Liver (tissue), 9 donors: ENCODE results near the gene ADAP1. TPM values are rescaled to one million over a fixed set of nuclear protein-coding genes. Genes with fewer than 3 reads are reported as not detected.

Source experiments
- DNase-seq: peaks from one replicate; pipeline ENCODE4 v3.0.0-alpha.2; 2017; ENCODE audit warnings: low spot score
- H3K27ac ChIP-seq, 2 donors: one replicate each; pipeline ENCODE4 v1.7.0; 2013; ENCODE audit warnings: inconsistent platforms in 2 of 2, low read length in 2 of 2, control low read depth in 1 of 2, low read depth in 1 of 2, mild to moderate bottlenecking in 1 of 2
- H3K27me3 ChIP-seq, 4 donors: one replicate each; pipeline versions ENCODE4 v1.6.1 to v1.7.0; 2013; ENCODE audit warnings: low read length in 3 of 4, inconsistent platforms in 1 of 4, mild to moderate bottlenecking in 1 of 4, moderate library complexity in 1 of 4; ENCODE audit not compliant: control insufficient read depth in 4 of 4, insufficient read depth in 4 of 4
- H3K36me3 ChIP-seq, 4 donors: one replicate each; pipeline versions ENCODE4 v1.6.1 to v1.7.0; 2013; ENCODE audit warnings: low read length in 3 of 4, mild to moderate bottlenecking in 3 of 4, low read depth in 1 of 4, moderate library complexity in 1 of 4; ENCODE audit not compliant: control insufficient read depth in 4 of 4, insufficient read depth in 3 of 4
- H3K4me1 ChIP-seq, 4 donors: one replicate each; pipeline versions ENCODE4 v1.6.1 to v1.7.0; 2013; ENCODE audit warnings: low read length in 3 of 4, mild to moderate bottlenecking in 3 of 4, moderate library complexity in 1 of 4; ENCODE audit not compliant: control insufficient read depth in 4 of 4, insufficient read depth in 4 of 4
- H3K4me3 ChIP-seq, 3 donors: one replicate each; pipeline versions ENCODE4 v1.6.1 to v1.7.0; 2013; ENCODE audit warnings: low read length in 3 of 3, control low read depth in 1 of 3, low read depth in 1 of 3, mild to moderate bottlenecking in 1 of 3
- H3K9ac ChIP-seq, 2 donors: one replicate each; pipeline ENCODE4 v1.7.0; 2013; ENCODE audit warnings: low read length in 2 of 2, mild to moderate bottlenecking in 2 of 2, moderate library complexity in 2 of 2, control low read depth in 1 of 2, low read depth in 1 of 2
- H3K9me3 ChIP-seq, 4 donors: one replicate each; pipeline versions ENCODE4 v1.6.1 to v1.7.0; 2013; ENCODE audit warnings: low read length in 3 of 4; ENCODE audit not compliant: control insufficient read depth in 4 of 4
- ATF3 ChIP-seq: IDR thresholded peaks from 2 replicates; pipeline ENCODE4 v1.6.1; 2016; ENCODE audit warnings: antibody characterized with exemption
- EGR1 ChIP-seq, 2 donors: IDR thresholded peaks; 2 replicates each; pipeline ENCODE4 v1.6.1; 2016 to 2018; ENCODE audit warnings: antibody characterized with exemption in 2 of 2, low read depth in 2 of 2
- FOXA1 ChIP-seq: IDR thresholded peaks from 2 replicates; pipeline ENCODE4 v1.6.1; 2016; ENCODE audit warnings: antibody characterized with exemption
- FOXA2 ChIP-seq: IDR thresholded peaks from 2 replicates; pipeline ENCODE4 v1.6.1; 2016; ENCODE audit warnings: antibody characterized with exemption
- GABPA ChIP-seq, 2 donors: IDR thresholded peaks in 1 of 2; conservative IDR thresholded peaks in 1 of 2; 2 replicates each; pipeline ENCODE4 v1.6.1; 2016; ENCODE audit warnings: antibody characterized with exemption in 2 of 2, mild to moderate bottlenecking in 1 of 2, moderate library complexity in 1 of 2
- HNF4A ChIP-seq, 2 donors: conservative IDR thresholded peaks; 2 replicates each; pipeline ENCODE4 v1.6.1; 2016; ENCODE audit warnings: antibody characterized with exemption in 2 of 2, mild to moderate bottlenecking in 2 of 2
- HNF4G ChIP-seq: IDR thresholded peaks from 2 replicates; pipeline ENCODE4 v1.6.1; 2016; ENCODE audit warnings: antibody characterized with exemption
- JUND ChIP-seq, 2 donors: IDR thresholded peaks; 2 replicates each; pipeline ENCODE4 v1.6.1; 2016; ENCODE audit warnings: antibody characterized with exemption in 2 of 2
- MAX ChIP-seq: IDR thresholded peaks from 2 replicates; pipeline ENCODE4 v1.6.1; 2016; ENCODE audit warnings: antibody characterized with exemption
- NR2F2 ChIP-seq: IDR thresholded peaks from 2 replicates; pipeline ENCODE4 v1.6.1; 2016; ENCODE audit warnings: antibody characterized with exemption
- RAD21 ChIP-seq, 2 donors: IDR thresholded peaks; 2 replicates each; pipeline ENCODE4 v1.6.1; 2016; ENCODE audit warnings: antibody characterized with exemption in 2 of 2, mild to moderate bottlenecking in 2 of 2
- RXRA ChIP-seq, 2 donors: IDR thresholded peaks; 2 replicates each; pipeline ENCODE4 v1.6.1; 2017 to 2018; ENCODE audit warnings: antibody characterized with exemption in 2 of 2, mild to moderate bottlenecking in 1 of 2
- SP1 ChIP-seq: IDR thresholded peaks from 2 replicates; pipeline ENCODE4 v1.6.1; 2018; ENCODE audit warnings: antibody characterized with exemption, mild to moderate bottlenecking
- TAF1 ChIP-seq: conservative IDR thresholded peaks from 2 replicates; pipeline ENCODE4 v1.6.1; 2016; ENCODE audit warnings: antibody characterized with exemption, mild to moderate bottlenecking
- YY1 ChIP-seq: IDR thresholded peaks from 2 replicates; pipeline ENCODE4 v1.6.1; 2016; ENCODE audit warnings: antibody characterized with exemption, mild to moderate bottlenecking
- ZBTB33 ChIP-seq: IDR thresholded peaks from 2 replicates; pipeline ENCODE4 v1.6.1; 2016; ENCODE audit warnings: antibody characterized with exemption
- WGBS: extraction: QIAGEN DNeasy Blood & Tissue Kit; methylation state at CpG from one replicate; pipeline ENCODE4 v1.1.7; 2013; 5-methylcytosine and 5-hydroxymethylcytosine counted together
- polyA plus RNA-seq, 2 donors: library from polyadenylated mRNA; stranded (reverse) in 1 of 2; unstranded in 1 of 2; fragments of 200-250 nt in 1 of 2; fragments of >200 nt in 1 of 2; fragmentation: Nextera tagmentation in 1 of 2; extraction: Ambion mirVana in 1 of 2; gene quantifications; one replicate each; pipeline versions ENCODE4 v1.2.1 to v1.2.3, GENCODE V29; 2013 to 2015
- total RNA-seq, 2 donors: library from RNA; depleted of rRNA; stranded (reverse); fragments of >200 nt; gene quantifications; one replicate each; pipeline ENCODE4 v1.2.3, GENCODE V29; 2014
- TF ChIP-seq, protein P1 (sequence below): fragments of 150-350 bp; IDR thresholded peaks from 2 replicates; pipeline ENCODE4 v1.5.1; 2017; ENCODE audit warnings: improper control_type of control experiment, low read depth, low read length; ENCODE audit not compliant: missing input control
- TF ChIP-seq, protein P2 (sequence below): IDR thresholded peaks from 2 replicates; pipeline ENCODE4 v1.6.1; 2016; ENCODE audit warnings: antibody characterized with exemption, mild to moderate bottlenecking
- donor health status: healthy.
- donor health status: healthy.
- donor health status: healthy.
- donor health status: healthy.
- donor health status: healthy.

The ADAP1 gene
- total and polyA plus RNA-seq, 4 donors = 0.46 to 3.7 (median 2.7) TPM

- 76% methylated on average over 31 of the region's 31 CpGs for WGBS
- H3K9me3 ChIP-seq = no peaks in the 10 kb centered on the region
- no peak overlapping the region for H3K9ac ChIP-seq
- no peak overlapping the region for H3K27ac ChIP-seq
- H3K27me3 ChIP-seq = no peaks in the 10 kb centered on the region
- no peak for DNase-seq
- no peaks in the 10 kb centered on the region for H3K4me1 ChIP-seq
- H3K4me3 ChIP-seq = no peak overlapping the region
- no peaks in the 10 kb centered on the region for H3K36me3 ChIP-seq
- no peak for TF ChIP-seq SP1
- no peak for TF ChIP-seq HNF4A (conservative IDR thresholded peaks at IDR 0.05)
- no peak for TF ChIP-seq ZBTB33
- TF ChIP-seq RAD21 (IDR thresholded peaks at IDR 0.05) = no peak
- TF ChIP-seq, protein P1, sequence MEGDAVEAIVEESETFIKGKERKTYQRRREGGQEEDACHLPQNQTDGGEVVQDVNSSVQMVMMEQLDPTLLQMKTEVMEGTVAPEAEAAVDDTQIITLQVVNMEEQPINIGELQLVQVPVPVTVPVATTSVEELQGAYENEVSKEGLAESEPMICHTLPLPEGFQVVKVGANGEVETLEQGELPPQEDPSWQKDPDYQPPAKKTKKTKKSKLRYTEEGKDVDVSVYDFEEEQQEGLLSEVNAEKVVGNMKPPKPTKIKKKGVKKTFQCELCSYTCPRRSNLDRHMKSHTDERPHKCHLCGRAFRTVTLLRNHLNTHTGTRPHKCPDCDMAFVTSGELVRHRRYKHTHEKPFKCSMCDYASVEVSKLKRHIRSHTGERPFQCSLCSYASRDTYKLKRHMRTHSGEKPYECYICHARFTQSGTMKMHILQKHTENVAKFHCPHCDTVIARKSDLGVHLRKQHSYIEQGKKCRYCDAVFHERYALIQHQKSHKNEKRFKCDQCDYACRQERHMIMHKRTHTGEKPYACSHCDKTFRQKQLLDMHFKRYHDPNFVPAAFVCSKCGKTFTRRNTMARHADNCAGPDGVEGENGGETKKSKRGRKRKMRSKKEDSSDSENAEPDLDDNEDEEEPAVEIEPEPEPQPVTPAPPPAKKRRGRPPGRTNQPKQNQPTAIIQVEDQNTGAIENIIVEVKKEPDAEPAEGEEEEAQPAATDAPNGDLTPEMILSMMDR = no peak
- TF ChIP-seq FOXA2 = no peak
- no peak for TF ChIP-seq RXRA (IDR thresholded peaks at IDR 0.05)
- TF ChIP-seq, protein P2, sequence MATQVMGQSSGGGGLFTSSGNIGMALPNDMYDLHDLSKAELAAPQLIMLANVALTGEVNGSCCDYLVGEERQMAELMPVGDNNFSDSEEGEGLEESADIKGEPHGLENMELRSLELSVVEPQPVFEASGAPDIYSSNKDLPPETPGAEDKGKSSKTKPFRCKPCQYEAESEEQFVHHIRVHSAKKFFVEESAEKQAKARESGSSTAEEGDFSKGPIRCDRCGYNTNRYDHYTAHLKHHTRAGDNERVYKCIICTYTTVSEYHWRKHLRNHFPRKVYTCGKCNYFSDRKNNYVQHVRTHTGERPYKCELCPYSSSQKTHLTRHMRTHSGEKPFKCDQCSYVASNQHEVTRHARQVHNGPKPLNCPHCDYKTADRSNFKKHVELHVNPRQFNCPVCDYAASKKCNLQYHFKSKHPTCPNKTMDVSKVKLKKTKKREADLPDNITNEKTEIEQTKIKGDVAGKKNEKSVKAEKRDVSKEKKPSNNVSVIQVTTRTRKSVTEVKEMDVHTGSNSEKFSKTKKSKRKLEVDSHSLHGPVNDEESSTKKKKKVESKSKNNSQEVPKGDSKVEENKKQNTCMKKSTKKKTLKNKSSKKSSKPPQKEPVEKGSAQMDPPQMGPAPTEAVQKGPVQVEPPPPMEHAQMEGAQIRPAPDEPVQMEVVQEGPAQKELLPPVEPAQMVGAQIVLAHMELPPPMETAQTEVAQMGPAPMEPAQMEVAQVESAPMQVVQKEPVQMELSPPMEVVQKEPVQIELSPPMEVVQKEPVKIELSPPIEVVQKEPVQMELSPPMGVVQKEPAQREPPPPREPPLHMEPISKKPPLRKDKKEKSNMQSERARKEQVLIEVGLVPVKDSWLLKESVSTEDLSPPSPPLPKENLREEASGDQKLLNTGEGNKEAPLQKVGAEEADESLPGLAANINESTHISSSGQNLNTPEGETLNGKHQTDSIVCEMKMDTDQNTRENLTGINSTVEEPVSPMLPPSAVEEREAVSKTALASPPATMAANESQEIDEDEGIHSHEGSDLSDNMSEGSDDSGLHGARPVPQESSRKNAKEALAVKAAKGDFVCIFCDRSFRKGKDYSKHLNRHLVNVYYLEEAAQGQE = no peak
- no peak for TF ChIP-seq EGR1 (IDR thresholded peaks at IDR 0.05; ENCODE audit: low read depth in 2 of 2)
- TF ChIP-seq MAX = no peak
- TF ChIP-seq YY1 = no peak
- TF ChIP-seq ATF3 = no peak
- TF ChIP-seq HNF4G = no peak
- no peak for TF ChIP-seq FOXA1
- TF ChIP-seq GABPA (IDR thresholded peaks at IDR 0.05 in 1 of 2, conservative IDR thresholded peaks at IDR 0.05 in 1 of 2) = no peak
- TF ChIP-seq NR2F2 = no peak
- no peak for TF ChIP-seq JUND (IDR thresholded peaks at IDR 0.05)
- TF ChIP-seq TAF1 = no peak
These were observed 40.6 kb downstream of the ADAP1 start for GRCh38 chr7:913736-914520.
